Keratinocyte (primary cell): ENCODE measurements around the gene PRXL2A. TPM values are rescaled to one million over a fixed set of nuclear protein-coding genes. Genes with fewer than 3 reads are reported as not detected.

Experiments used
- DNase-seq: peaks from one replicate; pipeline ENCODE4 v3.0.0-alpha.2; 2011; ENCODE audit warnings: low read depth, missing footprints, low spot score
- FAIRE-seq: peaks from 2 replicates; lab custom pipeline; 2011; peaks lifted over from hg19 to GRCh38; lab: Jason Lieb, UNC
- H2AFZ ChIP-seq: 2 replicates; pipeline ENCODE4 v1.6.0; 2012; ENCODE audit warnings: low read length, control low read depth, inconsistent platforms; ENCODE audit not compliant: control insufficient read depth
- H3K27ac ChIP-seq: 2 replicates; pipeline ENCODE4 v1.5.1; 2011; ENCODE audit warnings: low read length; ENCODE audit not compliant: control insufficient read depth, insufficient read depth
- H3K27me3 ChIP-seq: 3 replicates; pipeline ENCODE4 v1.6.0; 2011; ENCODE audit warnings: low read length; ENCODE audit not compliant: control insufficient read depth, insufficient read depth; ENCODE audit errors: extremely low read depth
- H3K36me3 ChIP-seq, 2 experiments: 2 replicates in 1 of 2; 3 replicates in 1 of 2; pipeline ENCODE4 v1.5.1; 2011; ENCODE audit warnings: low read length in 2 of 2, mild to moderate bottlenecking in 1 of 2; ENCODE audit not compliant: control insufficient read depth in 2 of 2, insufficient read depth in 2 of 2; ENCODE audit errors: extremely low read depth in 1 of 2
- H3K4me1 ChIP-seq: 3 replicates; pipeline ENCODE4 v1.5.1; 2011; ENCODE audit warnings: low read length; ENCODE audit not compliant: control insufficient read depth, insufficient read depth; ENCODE audit errors: extremely low read depth
- H3K4me2 ChIP-seq: 3 replicates; pipeline ENCODE4 v1.6.0; 2011; ENCODE audit warnings: low read depth, low read length; ENCODE audit not compliant: control insufficient read depth, insufficient read depth; ENCODE audit errors: extremely low read depth
- H3K4me3 ChIP-seq, 3 experiments: fragments of 200-600 bp in 1 of 3; sonication (generic) in 1 of 3; 2 replicates in 2 of 3; 3 replicates in 1 of 3; pipeline ENCODE4 v1.5.1; 2011 to 2016; ENCODE audit warnings: low read length in 3 of 3, mild to moderate bottlenecking in 3 of 3, control low read depth in 2 of 3, inconsistent platforms in 1 of 3, low read depth in 1 of 3, mixed read lengths in 1 of 3, mixed run types in 1 of 3, moderate library complexity in 1 of 3; ENCODE audit not compliant: control insufficient read depth in 2 of 3, insufficient read depth in 2 of 3; ENCODE audit errors: extremely low read depth in 1 of 3
- H3K79me2 ChIP-seq: 2 replicates; pipeline ENCODE4 v1.6.0; 2012; ENCODE audit warnings: low read length; ENCODE audit not compliant: control insufficient read depth, insufficient read depth
- H3K9ac ChIP-seq: 3 replicates; pipeline ENCODE4 v1.6.0; 2011; ENCODE audit warnings: low read length; ENCODE audit not compliant: control insufficient read depth, insufficient read depth; ENCODE audit errors: extremely low read depth
- H3K9me1 ChIP-seq: 3 replicates; pipeline ENCODE4 v1.6.0; 2011; ENCODE audit warnings: low read length; ENCODE audit not compliant: control insufficient read depth, insufficient read depth; ENCODE audit errors: extremely low read depth
- H3K9me3 ChIP-seq: 2 replicates; pipeline ENCODE4 v1.5.1; 2012; ENCODE audit warnings: low read depth, low read length; ENCODE audit not compliant: control insufficient read depth
- H4K20me1 ChIP-seq: 3 replicates; pipeline ENCODE4 v1.6.0; 2011; ENCODE audit warnings: low read length; ENCODE audit not compliant: control insufficient read depth, insufficient read depth; ENCODE audit errors: extremely low read depth
- EZH2 ChIP-seq: IDR thresholded peaks from one replicate; pipeline ENCODE4 v1.6.1; 2012; ENCODE audit warnings: inconsistent platforms, mild to moderate bottlenecking, low read length, moderate library complexity
- dilution Hi-C: fragments of 300-500 bp; cut with MboI; formaldehyde crosslinking; loops from one replicate; pipeline ENCODE4 v1.7.0; 2020; ENCODE audit warnings: low sequenced_read_pairs; ENCODE audit not compliant: extremely low pct_ligation_motif_present
- polyA plus RNA-seq, 5 experiments: library from polyadenylated mRNA; depleted of rRNA in 3 of 5; stranded (reverse) in 3 of 5; stranded (forward) in 1 of 5; unstranded in 1 of 5; fragments of >200 nt; gene quantifications; 1 replicate in 1 of 5; 2 replicates in 3 of 5; 3 replicates in 1 of 5; pipeline versions ENCODE4 v1.2.1 to v1.2.3, GENCODE V29; 2011 to 2012; ENCODE audit warnings: missing spikeins in 2 of 5, low read depth in 1 of 5, low replicate concordance in 1 of 5
- TF ChIP-seq, protein P1 (sequence below), 3 experiments: IDR thresholded peaks in 1 of 3; conservative IDR thresholded peaks in 1 of 3; optimal IDR thresholded peaks in 1 of 3; 2 replicates in 2 of 3; 3 replicates in 1 of 3; pipeline versions ENCODE3 to v1.5.1; 2011; ENCODE audit warnings: low read length in 3 of 3, mild to moderate bottlenecking in 3 of 3, moderate library complexity in 2 of 3, control low read depth in 1 of 3, inconsistent platforms in 1 of 3; ENCODE audit not compliant: insufficient read depth in 2 of 3; ENCODE audit errors: extremely low read depth in 1 of 3

The PRXL2A gene
- polyA plus RNA-seq, 1 donor (not counting 4 experiments of a cell fraction or from before 2014, with no cell fraction given) = 71.6 TPM

DNA sequence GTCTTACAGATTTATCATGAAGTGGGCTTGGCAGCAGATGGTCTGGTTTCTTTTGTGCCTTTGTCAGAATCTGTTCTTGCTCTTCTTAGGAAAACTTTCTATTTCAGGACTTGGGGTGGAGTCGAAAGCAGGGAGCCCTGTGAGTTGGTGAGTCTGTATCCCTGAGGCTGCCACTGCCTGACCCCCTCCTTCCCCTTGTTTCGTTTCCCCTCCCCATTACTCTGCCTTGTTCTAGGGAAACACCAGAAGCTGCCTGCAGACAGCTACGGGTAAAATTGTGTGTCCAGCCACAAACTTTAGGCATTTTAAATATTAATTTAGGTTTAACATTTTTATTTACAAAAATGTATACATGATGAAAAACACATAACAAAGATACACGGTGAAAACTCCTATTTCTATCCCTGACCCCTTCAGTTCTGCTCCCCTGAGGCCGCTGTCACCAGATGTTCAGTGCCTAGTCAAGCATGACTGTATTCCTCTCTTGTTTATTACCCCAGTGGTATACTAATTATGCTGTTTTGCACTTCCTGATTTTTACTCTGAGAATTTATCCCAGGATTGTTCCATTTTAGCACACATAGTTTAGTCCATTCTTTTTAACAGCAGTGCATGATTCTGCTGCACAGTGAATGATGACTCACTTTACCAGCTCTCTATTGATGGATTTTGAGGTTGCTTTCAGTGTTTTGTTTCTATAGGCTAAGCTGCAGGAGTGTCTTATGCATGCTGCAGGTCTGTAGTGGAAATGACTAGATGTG lies 54.8 kb downstream of the PRXL2A start:
- no peak overlapping the region for H2AFZ ChIP-seq
- peak overlapping the region; percentile 84 for H3K27ac ChIP-seq
- peak overlapping the region; percentile 42 for H3K4me2 ChIP-seq
- dilution Hi-C loops = no loop called here
- H3K36me3 ChIP-seq = peaks cover 10 to 17% of the 10 kb centered on the region in 2 experiments
- peak overlapping the region; percentile 49 for H3K9ac ChIP-seq
- TF ChIP-seq EZH2 = no peak
- TF ChIP-seq, protein P1, sequence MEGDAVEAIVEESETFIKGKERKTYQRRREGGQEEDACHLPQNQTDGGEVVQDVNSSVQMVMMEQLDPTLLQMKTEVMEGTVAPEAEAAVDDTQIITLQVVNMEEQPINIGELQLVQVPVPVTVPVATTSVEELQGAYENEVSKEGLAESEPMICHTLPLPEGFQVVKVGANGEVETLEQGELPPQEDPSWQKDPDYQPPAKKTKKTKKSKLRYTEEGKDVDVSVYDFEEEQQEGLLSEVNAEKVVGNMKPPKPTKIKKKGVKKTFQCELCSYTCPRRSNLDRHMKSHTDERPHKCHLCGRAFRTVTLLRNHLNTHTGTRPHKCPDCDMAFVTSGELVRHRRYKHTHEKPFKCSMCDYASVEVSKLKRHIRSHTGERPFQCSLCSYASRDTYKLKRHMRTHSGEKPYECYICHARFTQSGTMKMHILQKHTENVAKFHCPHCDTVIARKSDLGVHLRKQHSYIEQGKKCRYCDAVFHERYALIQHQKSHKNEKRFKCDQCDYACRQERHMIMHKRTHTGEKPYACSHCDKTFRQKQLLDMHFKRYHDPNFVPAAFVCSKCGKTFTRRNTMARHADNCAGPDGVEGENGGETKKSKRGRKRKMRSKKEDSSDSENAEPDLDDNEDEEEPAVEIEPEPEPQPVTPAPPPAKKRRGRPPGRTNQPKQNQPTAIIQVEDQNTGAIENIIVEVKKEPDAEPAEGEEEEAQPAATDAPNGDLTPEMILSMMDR (optimal IDR thresholded peaks at IDR 0.05 in 1 of 3, IDR thresholded peaks at IDR 0.05 in 1 of 3, conservative IDR thresholded peaks at IDR 0.05 in 1 of 3; ENCODE audit: extremely low read depth in 1 of 3, insufficient read depth in 2 of 3, low read length in 3 of 3) = no peak
- peaks cover 10% of the 10 kb centered on the region for H3K9me1 ChIP-seq
- peaks cover 99% of the 10 kb centered on the region for H3K4me1 ChIP-seq
- no peaks in the 10 kb centered on the region for H3K27me3 ChIP-seq
- peaks cover 36% of the 10 kb centered on the region for H4K20me1 ChIP-seq
- peaks cover 99% of the 10 kb centered on the region for H3K79me2 ChIP-seq
- H3K4me3 ChIP-seq = peak overlapping the region in 1 of 3 experiments; percentile 7
- no peaks in the 10 kb centered on the region for H3K9me3 ChIP-seq
- FAIRE-seq (peak; percentile 52), DNase-seq (no peak)

DNA sequence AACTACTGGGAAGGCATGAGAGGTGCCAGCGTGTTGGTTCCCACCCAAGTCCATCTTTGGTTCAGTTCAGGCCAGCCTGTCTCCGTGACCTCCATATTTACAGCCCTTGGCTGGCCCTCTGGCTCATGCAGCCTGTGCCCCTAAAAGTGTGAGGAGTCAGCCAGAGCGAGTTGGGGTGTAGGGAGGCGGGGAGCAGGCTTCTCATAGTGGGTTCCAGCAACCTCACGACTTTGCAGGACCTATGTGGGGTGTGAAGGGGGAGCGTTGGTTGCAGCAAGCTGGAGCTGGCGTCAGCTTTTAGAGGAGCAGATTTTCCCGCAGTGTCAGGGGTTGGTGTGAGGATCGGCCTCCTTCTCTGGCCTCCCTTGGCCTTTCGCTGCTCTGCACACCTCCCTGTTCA lies 55.5 kb downstream of the PRXL2A start:
- H2AFZ ChIP-seq = no peak overlapping the region
- H3K4me2 ChIP-seq = peak overlapping the region; percentile 42
- H3K9ac ChIP-seq = peak overlapping the region; percentile 48
- H4K20me1 ChIP-seq = peaks cover 34% of the 10 kb centered on the region
- H3K4me1 ChIP-seq = peaks cover 99% of the 10 kb centered on the region
- FAIRE-seq = no peak
- dilution Hi-C loops = no loop called here
- H3K36me3 ChIP-seq = peaks cover 13 to 19% of the 10 kb centered on the region in 2 experiments
- H3K9me3 ChIP-seq = no peaks in the 10 kb centered on the region
- TF ChIP-seq, protein P1 (optimal IDR thresholded peaks at IDR 0.05 in 1 of 3, IDR thresholded peaks at IDR 0.05 in 1 of 3, conservative IDR thresholded peaks at IDR 0.05 in 1 of 3; ENCODE audit: extremely low read depth in 1 of 3, insufficient read depth in 2 of 3, low read length in 3 of 3) = no peak
- no peak for TF ChIP-seq EZH2
- peak overlapping the region; percentile 84 for H3K27ac ChIP-seq
- H3K9me1 ChIP-seq = peaks cover 10% of the 10 kb centered on the region
- DNase-seq = no peak
- no peaks in the 10 kb centered on the region for H3K27me3 ChIP-seq
- no peak overlapping the region for H3K4me3 ChIP-seq
- H3K79me2 ChIP-seq = peaks cover 99% of the 10 kb centered on the region
